HG02798 (cell line): ENCODE data around the gene CYP4B1.
"Not testable (repeated sequence)": the region's sequence is repeated elsewhere in the genome, so short reads cannot be mapped to it uniquely, and the experiment has no call there.

ENCODE experiments used
- ATAC-seq: cut with Tn5 transposase; IDR thresholded peaks from one replicate; pipeline ENCODE4 v1.9.1; 2021; ENCODE audit warnings: mild to moderate bottlenecking; ENCODE audit not compliant: unreplicated experiment, poor library complexity

The CYP4B1 gene

DNA sequence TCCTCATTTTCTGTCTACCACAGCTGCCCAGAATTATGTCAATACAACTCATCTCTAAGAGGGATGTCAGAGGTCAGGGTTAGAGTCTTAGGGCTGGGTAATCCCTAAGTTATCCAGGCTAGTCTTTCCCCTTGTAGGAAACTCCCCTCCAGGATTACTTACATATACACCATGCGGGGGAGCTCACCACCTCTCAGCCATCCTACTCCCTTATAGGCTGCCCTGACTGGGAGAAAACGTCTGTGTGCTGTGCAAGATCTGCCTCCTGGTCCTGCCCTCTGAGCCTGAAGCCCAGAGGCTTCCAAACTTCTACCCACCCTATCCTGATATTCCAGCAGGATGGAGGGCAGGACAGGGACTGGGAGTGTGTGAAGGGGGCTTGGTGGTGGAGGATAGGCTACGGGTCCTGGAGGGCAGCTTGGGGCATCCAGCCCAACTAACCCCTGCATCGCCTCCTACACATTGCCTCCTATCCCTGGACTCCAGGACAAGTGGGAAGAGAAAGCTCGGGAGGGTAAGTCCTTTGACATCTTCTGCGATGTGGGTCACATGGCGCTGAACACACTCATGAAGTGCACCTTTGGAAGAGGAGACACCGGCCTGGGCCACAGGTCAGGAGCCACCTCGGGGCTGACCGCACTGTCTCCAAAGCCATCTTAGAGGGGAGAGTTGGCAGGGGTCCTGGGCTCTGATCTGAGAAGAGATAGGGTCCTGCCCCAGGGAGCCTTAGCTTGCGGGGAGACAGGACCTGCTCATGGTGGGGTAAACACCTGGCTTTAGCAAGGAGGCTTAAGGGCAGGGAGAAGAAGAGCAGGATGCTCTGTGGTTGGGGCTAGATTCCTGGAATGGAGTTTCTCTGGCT is 14.4 kb downstream of the CYP4B1 start:
- ATAC-seq: no peak

DNA sequence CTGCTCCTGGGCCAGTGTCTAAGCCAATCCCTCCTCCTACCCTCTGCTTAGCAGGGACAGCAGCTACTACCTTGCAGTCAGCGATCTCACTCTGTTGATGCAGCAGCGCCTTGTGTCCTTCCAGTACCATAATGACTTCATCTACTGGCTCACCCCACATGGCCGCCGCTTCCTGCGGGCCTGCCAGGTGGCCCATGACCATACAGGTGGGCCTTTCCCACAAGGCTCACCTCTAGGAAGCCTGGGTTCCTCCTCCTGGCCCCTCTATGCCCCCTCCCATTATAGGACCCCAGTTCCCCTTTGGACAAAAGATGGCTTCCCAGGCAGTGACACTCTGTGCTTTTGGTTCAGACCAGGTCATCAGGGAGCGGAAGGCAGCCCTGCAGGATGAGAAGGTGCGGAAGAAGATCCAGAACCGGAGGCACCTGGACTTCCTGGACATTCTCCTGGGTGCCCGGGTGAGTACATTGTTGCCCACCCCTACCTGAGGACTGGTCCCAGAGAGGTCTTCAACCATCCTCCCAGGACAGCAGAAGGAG is 15.1 kb downstream of the CYP4B1 start:
- no peak for ATAC-seq

DNA sequence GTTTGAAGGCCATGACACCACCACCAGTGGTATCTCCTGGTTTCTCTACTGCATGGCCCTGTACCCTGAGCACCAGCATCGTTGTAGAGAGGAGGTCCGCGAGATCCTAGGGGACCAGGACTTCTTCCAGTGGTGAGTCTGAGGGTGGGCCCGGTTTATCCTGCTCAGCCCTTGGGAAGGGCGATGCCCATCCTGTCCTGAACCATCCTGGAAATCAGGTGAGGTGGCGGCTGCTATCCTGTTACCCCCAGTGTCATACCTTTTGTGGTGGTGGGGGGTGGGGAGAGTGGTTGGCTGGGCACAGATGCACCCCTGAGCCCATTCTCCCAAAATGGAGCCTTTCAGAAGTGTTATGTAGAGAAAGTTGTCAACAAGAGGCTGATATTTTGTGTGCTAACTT is 16.3 kb downstream of the CYP4B1 start:
- no peak for ATAC-seq

DNA sequence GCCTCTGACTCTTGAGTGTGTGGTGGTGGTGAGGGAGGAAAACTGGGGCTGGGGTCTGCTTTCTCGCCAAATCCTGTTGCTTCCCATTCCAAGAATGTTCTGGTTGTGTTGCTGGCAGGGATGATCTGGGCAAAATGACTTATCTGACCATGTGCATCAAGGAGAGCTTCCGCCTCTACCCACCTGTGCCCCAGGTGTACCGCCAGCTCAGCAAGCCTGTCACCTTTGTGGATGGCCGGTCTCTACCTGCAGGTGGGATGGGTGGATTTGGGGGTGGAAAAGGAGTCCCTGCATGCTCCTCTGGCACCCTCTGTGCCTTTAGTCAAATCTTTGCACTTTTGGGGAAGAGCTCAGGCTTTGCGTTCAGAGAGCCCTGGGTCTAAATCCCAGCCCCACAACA is 18.1 kb downstream of the CYP4B1 start:
- ATAC-seq: no peak

DNA sequence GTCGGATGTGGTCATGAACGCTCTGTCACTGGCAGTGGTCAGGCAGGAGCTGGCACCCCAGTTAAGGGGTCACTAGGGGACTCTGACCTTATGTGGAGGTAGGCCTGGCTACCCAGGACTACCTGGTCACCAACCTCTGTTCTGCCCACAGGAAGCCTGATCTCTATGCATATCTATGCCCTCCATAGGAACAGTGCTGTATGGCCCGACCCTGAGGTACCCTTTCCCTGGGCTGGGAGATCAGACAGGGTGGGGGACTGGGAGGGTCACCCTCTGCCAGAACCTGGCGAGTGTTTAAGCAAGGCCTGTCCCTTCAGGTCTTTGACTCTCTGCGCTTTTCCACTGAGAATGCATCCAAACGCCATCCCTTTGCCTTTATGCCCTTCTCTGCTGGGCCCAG is 19.0 kb downstream of the CYP4B1 start:
- ATAC-seq: no peak

DNA sequence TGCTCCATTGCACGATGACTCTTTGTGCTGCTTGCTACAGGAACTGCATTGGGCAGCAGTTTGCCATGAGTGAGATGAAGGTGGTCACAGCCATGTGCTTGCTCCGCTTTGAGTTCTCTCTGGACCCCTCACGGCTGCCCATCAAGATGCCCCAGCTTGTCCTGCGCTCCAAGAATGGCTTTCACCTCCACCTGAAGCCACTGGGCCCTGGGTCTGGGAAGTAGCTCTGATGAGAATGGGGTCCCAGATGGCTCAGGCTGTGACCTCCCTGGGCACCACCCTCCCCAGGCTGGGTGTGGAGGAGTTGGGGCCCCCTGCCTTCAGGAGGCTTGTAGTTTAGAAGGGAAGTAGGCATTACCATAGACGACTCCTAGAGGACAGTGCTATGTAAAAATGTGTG is 19.7 kb downstream of the CYP4B1 start:
- ATAC-seq: no peak

DNA sequence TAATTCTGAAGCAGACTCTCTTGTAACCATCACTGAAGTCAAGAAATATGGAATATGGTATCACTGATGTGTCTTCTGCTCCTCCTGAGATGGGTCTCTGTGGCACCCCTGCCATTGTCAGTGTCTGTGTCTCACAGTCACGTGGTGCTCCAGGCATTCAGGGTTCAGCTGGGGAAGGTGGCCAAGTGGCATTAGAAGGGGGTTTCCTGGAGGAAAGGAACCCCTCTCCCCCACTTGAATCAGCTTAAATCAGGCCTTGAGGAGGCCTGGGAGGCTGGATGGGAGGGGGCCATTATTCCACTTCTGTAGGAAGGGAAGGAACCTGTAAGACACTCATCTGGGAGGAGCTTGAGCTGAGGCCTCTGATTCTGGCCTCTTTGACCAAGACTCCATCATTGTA is 20.5 kb downstream of the CYP4B1 start:
- ATAC-seq: no peak

DNA sequence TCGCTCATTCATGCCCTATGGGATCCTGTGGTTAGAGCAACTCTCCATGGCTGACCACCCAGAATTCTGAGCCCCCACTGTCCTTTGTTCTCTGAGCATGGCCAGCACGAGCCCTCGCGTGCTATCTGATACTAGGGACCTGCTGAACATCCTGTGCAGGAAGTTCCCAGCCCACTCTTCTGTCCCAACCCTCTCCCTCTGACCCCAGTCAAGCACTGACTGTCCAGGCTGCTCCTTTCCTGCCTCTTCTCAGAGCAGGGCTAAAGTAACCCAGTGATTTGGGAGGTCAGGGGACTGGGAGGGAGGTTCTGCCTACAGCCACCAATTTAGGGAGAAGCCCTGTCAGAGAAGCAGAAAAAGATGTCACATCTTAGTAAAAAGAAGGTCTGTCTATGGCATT is 21.2 kb downstream of the CYP4B1 start:
- ATAC-seq: no peak

DNA sequence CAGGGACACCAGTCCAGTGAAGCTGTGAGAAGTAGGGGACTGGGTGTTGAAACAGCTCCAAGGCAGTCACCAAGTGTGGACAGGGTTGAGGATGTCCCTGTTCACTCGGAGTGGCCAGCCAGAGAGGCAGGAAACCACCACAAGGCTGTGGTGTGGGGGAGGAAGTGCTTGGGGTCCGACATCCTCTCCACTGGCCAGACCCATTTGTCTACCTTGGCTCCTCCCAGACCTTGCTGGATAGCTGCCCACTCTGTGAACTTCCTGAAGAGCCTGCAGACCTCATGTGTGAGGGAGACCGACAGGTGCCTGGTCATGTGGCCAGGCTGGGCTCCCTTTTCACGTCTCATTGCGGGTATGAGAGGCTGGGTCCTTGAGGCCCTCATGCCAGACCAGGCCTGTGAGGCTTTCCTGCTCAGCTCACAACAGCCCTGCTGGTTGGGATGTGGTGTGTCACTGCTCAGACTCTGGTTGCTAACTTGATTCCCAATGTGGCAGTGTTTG is 21.8 kb downstream of the CYP4B1 start:
- ATAC-seq: no peak

DNA sequence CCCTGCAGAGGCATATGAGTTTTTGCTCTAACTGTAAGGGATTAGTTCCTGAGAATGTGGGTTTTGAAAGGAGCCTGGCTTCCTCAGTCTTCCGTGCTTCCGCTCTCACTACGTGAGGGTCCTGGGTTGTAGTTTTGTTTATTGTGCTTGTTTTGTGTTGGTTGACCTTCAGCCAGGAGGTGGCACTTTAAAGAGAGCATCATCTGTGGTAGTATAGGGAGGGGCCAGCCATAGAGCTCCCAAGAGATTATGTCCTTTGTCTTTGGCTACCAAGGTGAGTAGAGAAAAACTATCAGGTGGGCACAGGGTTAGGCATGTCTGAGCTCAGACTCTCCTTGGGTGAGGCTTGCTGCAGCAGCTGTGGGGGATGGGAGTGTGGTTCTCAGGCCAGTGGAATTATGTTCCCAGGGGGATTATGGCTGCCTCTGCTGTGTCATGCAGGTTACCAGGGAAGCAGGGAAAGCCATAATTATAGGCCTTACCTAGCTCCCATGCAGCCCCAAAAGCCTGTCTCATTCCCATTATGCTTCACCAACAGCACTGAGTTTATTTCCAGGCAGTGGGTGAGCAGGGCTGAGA is 23.5 kb downstream of the CYP4B1 start:
- ATAC-seq: no peak

DNA sequence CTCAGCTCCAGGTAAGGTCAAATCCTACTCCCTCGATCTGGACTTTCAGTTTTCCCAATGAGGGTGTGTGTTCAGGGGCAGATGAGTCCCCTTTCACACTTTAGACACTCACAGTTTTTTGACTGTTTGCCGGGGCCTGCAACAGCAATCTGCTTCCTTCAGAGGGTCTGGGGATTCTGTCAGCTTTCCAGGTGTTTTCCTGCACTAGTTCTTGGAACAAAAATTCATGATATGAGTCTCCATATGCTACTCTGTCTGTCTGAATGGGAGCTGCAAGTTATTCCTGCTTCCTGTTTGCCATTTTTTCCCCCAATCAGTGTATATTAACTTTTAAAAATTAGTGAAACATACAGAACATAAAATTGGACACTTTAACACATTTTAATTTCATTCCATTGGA is 24.3 kb downstream of the CYP4B1 start:
- ATAC-seq: no peak

DNA sequence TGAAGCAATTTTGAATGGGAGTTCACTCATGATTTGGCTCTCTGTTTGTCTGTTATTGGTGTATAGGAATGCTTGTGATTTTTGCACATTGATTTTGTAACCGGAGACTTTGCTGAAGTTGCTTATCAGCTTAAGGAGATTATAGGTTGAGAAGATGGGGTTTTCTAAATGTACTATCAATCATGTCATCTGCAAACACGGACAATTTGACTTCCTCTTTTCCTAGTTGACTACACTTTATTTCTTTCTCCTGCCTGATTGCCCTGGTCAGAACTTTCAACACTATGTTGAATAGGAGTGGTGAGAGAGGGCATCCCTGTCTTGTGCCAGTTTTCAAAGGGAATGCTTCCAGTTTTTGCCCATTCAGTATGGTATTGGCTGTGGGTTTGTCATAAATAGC is 28.0 kb downstream of the CYP4B1 start:
- ATAC-seq: not testable (repeated sequence)

DNA sequence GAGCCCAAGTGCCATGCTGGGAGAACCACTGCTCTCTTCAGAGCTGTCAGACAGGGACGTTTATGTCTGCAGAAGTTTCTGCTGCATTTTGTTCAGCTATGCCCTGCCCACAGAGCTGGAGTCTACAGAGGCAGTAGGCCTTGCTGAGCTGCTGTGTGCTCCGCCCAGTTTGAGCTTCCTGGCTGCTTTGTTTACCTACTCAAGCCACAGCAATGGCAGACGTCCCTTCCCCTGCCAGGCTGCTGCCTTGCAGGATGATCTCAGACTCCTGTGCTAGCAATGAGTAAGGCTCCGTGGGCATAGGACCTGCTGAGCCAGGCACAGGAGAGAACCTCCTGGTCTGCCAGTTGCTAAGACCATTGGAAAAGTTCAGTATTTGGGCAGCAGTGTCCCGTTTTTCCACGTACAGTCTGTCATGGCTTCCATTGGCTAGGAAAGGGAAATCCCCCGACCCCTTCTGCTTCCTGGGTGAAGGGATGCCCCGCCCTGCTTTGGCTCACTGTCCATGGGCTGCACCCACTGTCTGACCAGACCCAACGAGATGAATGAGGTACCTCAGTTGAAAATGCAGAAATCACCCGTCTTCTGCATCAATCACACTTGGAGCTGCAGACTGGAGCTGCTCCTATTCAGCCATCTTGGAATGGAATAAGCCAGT is 31.9 kb downstream of the CYP4B1 start:
- no peak for ATAC-seq

DNA sequence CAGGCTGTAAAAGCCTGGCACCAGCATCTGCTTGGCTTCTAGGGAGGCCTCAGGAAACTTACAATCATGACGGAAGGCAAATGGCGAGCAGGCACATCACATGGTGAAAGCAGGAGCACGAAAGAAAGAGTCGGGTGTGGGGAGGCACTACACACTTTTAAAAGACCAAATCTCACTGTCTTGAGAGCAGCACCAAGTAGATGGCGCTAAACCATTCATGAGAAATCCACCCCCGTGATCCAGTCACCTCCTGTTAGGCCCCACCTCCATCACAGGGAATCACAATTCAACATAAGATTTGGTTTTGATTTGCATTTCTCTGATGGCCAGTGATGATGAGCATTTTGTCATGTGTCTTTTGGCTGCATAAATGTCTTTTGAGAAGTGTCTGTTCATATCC is 36.6 kb downstream of the CYP4B1 start:
- ATAC-seq: not testable (repeated sequence)

DNA sequence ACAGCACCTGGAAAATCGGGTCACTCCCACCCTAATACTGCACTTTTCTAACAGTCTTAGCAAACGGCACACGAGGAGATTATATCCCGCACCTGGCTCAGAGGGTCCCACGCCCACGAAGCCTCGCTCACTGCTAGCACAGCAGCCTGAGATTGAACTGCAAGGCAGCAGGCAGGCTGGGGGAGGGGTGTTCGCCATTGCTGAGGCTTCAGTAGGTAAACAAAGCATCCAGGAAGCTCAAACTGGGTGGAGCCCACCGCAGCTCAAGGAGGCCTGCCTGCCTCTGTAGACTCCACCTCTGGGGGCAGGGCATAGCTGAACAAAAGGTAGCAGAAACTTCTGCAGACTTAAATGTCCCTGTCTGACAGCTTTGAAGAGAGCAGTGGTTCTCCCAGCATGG is 47.5 kb downstream of the CYP4B1 start:
- not testable (repeated sequence) for ATAC-seq

DNA sequence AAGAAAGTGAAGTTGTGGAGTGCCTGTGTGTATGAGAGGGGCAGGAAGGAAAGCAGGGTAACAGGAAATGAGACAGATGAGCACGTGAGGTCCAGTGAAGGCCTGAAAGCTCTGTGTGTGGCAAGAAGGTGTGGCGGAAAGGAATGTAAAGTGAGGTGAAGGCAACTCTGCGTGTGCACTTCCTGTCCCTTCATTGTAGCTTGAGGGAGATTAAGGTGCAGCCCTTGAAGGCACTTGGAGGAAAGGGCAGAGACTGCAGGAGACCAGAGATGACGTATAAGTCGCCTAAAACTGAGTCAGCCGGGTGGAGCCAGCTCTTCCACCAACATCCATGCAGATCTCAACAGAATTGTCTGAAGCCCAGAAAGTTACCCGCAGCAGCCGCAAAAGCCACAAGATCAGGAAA is 58.8 kb downstream of the CYP4B1 start:
- ATAC-seq: not testable (repeated sequence)

DNA sequence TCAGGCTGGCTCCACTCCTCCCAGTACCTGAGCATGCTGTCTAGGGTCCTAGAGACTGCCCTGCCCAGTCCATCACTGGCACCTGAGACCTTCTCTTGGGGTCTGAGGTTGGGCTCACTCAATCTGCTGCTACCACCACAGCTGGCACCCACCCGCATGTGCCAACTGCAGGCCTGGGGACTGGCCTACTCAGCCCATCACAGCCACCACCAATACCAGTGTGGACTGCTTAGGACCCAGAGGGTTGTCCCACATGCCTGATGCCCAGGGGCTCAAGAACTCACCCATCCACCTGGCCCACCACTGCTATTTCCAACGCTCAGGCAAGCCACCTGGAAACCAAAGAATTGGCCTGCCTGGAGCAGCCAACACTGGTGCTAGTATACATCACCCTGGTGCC is 63.5 kb downstream of the CYP4B1 start:
- ATAC-seq: no peak
